Gastrocnemius medialis (tissue), 4 donors: Measurements from ENCODE around the gene NFYA. TPM values are rescaled to one million over a fixed set of nuclear protein-coding genes. Genes with fewer than 3 reads are reported as not detected.

Source experiments
- ATAC-seq, 2 donors: fragments of 150-250 bp; one replicate each; pipeline ENCODE4 v1.9.1; 2016
- DNase-seq, 2 donors: peaks; one replicate each; pipeline ENCODE4 v3.0.0-alpha.2; 2019
- H3K27ac ChIP-seq, 4 donors: fragments of 200-600 bp; sonication (generic); 1 replicate in 1 of 4; 2 replicates in 3 of 4; pipeline ENCODE4 v1.5.1; 2016 to 2018; ENCODE audit warnings: mild to moderate bottlenecking in 2 of 4, moderate library complexity in 1 of 4
- H3K27me3 ChIP-seq, 3 donors: fragments of 200-600 bp; sonication (generic) in 2 of 3; 1 replicate in 1 of 3; 2 replicates in 2 of 3; pipeline versions ENCODE4 v1.5.1 to v1.6.0; 2016 to 2019; ENCODE audit warnings: mild to moderate bottlenecking in 1 of 3, moderate library complexity in 1 of 3
- H3K36me3 ChIP-seq, 2 donors: fragments of 200-600 bp; sonication (generic) in 1 of 2; one replicate each; pipeline ENCODE4 v1.5.1; 2017 to 2018
- H3K4me1 ChIP-seq, 2 donors: fragments of 200-600 bp; sonication (generic) in 1 of 2; one replicate each; pipeline ENCODE4 v1.5.1; 2016 to 2017; ENCODE audit warnings: mild to moderate bottlenecking in 2 of 2
- H3K4me3 ChIP-seq, 4 donors: fragments of 200-600 bp; sonication (generic) in 3 of 4; 1 replicate in 1 of 4; 2 replicates in 3 of 4; pipeline ENCODE4 v1.5.1; 2016 to 2019; ENCODE audit warnings: mild to moderate bottlenecking in 2 of 4
- H3K9me3 ChIP-seq, 3 donors: fragments of 200-600 bp; sonication (generic) in 2 of 3; 1 replicate in 1 of 3; 2 replicates in 2 of 3; pipeline ENCODE4 v1.5.1; 2016 to 2019
- POLR2A ChIP-seq, 2 donors: fragments of 450-650 bp; IDR thresholded peaks; one replicate each; pipeline ENCODE4 v1.6.1; 2017; ENCODE audit warnings: antibody characterized with exemption in 2 of 2, mild to moderate bottlenecking in 2 of 2, moderate library complexity in 2 of 2
- in situ Hi-C, 4 donors: fragments of 200-750 bp; cut with MboI; loops; one replicate each; pipeline versions ENCODE4 v1.15.0 to v1.8.0; 2017; ENCODE audit warnings: low sequenced_read_pairs in 4 of 4
- intact Hi-C: fragments of 100-400 bp; cut with DNase I; formaldehyde crosslinking; loops from one replicate; pipeline ENCODE4 v1.15.1; 2023; ENCODE audit warnings: low total_unique reads
- total RNA-seq, 4 donors: library from RNA; depleted of rRNA; stranded (reverse); fragments of >200 nt; gene quantifications; one replicate each; pipeline versions ENCODE4 v1.1.0 to v1.2.3, GENCODE V29; 2016
- TF ChIP-seq, protein P1 (sequence below), 5 experiments: fragments of 450-650 bp in 3 of 5; fragments of 200-600 bp in 2 of 5; sonication (generic) in 2 of 5; IDR thresholded peaks in 4 of 5; conservative IDR thresholded peaks in 1 of 5; 1 replicate in 4 of 5; 2 replicates in 1 of 5; pipeline ENCODE4 v1.5.1; 2016 to 2019; ENCODE audit warnings: antibody characterized with exemption in 5 of 5, mild to moderate bottlenecking in 3 of 5, moderate library complexity in 3 of 5

NFYA gene
- total RNA-seq, 4 donors from 2014 or later: 7.2 to 11.6 (median 9.7) TPM

- H3K4me3 ChIP-seq: no peak overlapping the region
- intact Hi-C loops (loop anchor here (10.0 kb wide), 1 partner anchor 709 kb away; the partner anchor contains the start of genes PRICKLE4 and TOMM6), in situ Hi-C loops (no loop called here)
- H3K9me3 ChIP-seq: no peaks in the 10 kb centered on the region
- peak overlapping the region; percentile 97 to 99 (median 98) for H3K27ac ChIP-seq
- DNase-seq: no peak
- H3K4me1 ChIP-seq: peaks cover 33 to 41% of the 10 kb centered on the region in 2 donors
- no peak for TF ChIP-seq POLR2A (IDR thresholded peaks at IDR 0.05)
- TF ChIP-seq, protein P1, sequence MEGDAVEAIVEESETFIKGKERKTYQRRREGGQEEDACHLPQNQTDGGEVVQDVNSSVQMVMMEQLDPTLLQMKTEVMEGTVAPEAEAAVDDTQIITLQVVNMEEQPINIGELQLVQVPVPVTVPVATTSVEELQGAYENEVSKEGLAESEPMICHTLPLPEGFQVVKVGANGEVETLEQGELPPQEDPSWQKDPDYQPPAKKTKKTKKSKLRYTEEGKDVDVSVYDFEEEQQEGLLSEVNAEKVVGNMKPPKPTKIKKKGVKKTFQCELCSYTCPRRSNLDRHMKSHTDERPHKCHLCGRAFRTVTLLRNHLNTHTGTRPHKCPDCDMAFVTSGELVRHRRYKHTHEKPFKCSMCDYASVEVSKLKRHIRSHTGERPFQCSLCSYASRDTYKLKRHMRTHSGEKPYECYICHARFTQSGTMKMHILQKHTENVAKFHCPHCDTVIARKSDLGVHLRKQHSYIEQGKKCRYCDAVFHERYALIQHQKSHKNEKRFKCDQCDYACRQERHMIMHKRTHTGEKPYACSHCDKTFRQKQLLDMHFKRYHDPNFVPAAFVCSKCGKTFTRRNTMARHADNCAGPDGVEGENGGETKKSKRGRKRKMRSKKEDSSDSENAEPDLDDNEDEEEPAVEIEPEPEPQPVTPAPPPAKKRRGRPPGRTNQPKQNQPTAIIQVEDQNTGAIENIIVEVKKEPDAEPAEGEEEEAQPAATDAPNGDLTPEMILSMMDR (IDR thresholded peaks at IDR 0.05 in 4 of 5, conservative IDR thresholded peaks at IDR 0.05 in 1 of 5): no peak
- H3K27me3 ChIP-seq: no peaks in the 10 kb centered on the region
- H3K36me3 ChIP-seq: peaks cover 0 to 16% of the 10 kb centered on the region in 2 donors
- no peak for ATAC-seq
Observed at GRCh38 chr6:41075651-41076626, 3.2 kb downstream of the NFYA start.

DNA sequence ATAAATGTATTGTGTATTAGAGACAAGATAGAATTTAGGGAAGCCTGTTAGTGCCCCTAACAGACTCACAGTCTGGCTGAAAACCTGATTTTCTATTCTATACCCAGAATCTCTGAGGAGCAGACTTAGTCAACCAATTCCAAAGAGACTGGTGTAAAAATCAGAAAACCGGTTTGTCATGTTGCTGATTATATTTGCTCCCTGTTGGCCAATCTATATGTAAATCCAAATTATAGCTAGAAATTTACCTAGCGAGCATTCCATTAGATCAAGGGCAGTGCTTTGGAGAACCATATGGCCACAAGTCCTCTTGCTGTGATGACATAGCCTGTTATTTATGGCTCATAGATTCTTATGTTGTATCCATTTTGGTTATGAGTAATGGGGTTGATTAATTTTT lies 4.8 kb downstream of the NFYA start:
- no peaks in the 10 kb centered on the region for H3K9me3 ChIP-seq
- intact Hi-C loops (loop anchor here (10.0 kb wide), 1 partner anchor 707 kb away; the partner anchor contains the start of genes PRICKLE4 and TOMM6), in situ Hi-C loops (no loop called here)
- no peak for DNase-seq
- H3K4me3 ChIP-seq: no peak overlapping the region
- TF ChIP-seq, protein P1 (IDR thresholded peaks at IDR 0.05 in 4 of 5, conservative IDR thresholded peaks at IDR 0.05 in 1 of 5): no peak
- no peak for TF ChIP-seq POLR2A (IDR thresholded peaks at IDR 0.05)
- no peaks in the 10 kb centered on the region for H3K27me3 ChIP-seq
- ATAC-seq: no peak
- H3K4me1 ChIP-seq: peaks cover 30 to 34% of the 10 kb centered on the region in 2 donors
- peaks cover 0 to 16% of the 10 kb centered on the region in 2 donors for H3K36me3 ChIP-seq
- H3K27ac ChIP-seq: no peak overlapping the region

DNA sequence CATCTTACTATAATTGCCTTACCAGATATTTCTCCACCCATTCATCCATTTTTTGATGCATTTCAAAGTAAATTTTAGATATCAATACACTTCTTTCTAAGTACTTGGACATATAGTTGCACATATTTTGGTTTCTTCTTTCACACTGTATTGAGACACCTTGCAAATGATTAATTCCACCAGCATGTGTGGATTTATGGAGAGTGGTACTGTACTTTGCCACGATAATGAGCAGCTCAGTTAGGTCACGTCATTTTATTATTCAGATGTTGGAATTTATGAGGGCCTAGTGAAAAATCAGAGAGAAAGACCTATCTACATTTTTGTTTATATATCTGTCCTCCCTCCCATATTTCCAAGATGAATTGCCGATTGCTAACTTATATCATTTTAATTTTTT lies 5.3 kb downstream of the NFYA start:
- intact Hi-C loops (loop anchor here (10.0 kb wide), 1 partner anchor 707 kb away; the partner anchor contains the start of genes PRICKLE4 and TOMM6), in situ Hi-C loops (no loop called here)
- peaks cover 0 to 16% of the 10 kb centered on the region in 2 donors for H3K36me3 ChIP-seq
- DNase-seq (no peak), ATAC-seq (no peak)
- H3K9me3 ChIP-seq: no peaks in the 10 kb centered on the region
- H3K27ac ChIP-seq: no peak overlapping the region
- H3K4me3 ChIP-seq: no peak overlapping the region
- H3K27me3 ChIP-seq: no peaks in the 10 kb centered on the region
- TF ChIP-seq, protein P1 (IDR thresholded peaks at IDR 0.05 in 4 of 5, conservative IDR thresholded peaks at IDR 0.05 in 1 of 5): no peak
- TF ChIP-seq POLR2A (IDR thresholded peaks at IDR 0.05): no peak
- H3K4me1 ChIP-seq: peaks cover 30 to 34% of the 10 kb centered on the region in 2 donors

GRCh38 chr6:41079080-41079479 lies 6.3 kb downstream of the NFYA start:
- ATAC-seq (no peak), DNase-seq (no peak)
- TF ChIP-seq, protein P1 (IDR thresholded peaks at IDR 0.05 in 4 of 5, conservative IDR thresholded peaks at IDR 0.05 in 1 of 5): no peak
- no peak for TF ChIP-seq POLR2A (IDR thresholded peaks at IDR 0.05)
- Histone ChIP-seq H3K36me3 (peaks cover 0 to 24% of the 10 kb centered on the region in 2 donors), H3K4me1 (peaks cover 28 to 32% of the 10 kb centered on the region in 2 donors), H3K27me3 (no peaks in the 10 kb centered on the region), H3K4me3 (no peak overlapping the region), H3K9me3 (no peaks in the 10 kb centered on the region), H3K27ac (no peak overlapping the region)
- intact Hi-C loops (loop anchor here (10.0 kb wide), 1 partner anchor 706 kb away; the partner anchor contains the start of genes PRICKLE4 and TOMM6), in situ Hi-C loops (no loop called here)
